Measurements from ENCODE around the gene DMRT2.

The DMRT2 gene

GRCh38 chr9:1087120-1087881 lies 37.1 kb downstream of the DMRT2 start:
- Histone ChIP-seq H3K36me3 (no peaks in the 10 kb centered on the region), H3K27ac (no peak overlapping the region), H3K4me1 (ENCODE audit: control insufficient read depth in 1 of 2, insufficient read depth in 1 of 2, low read depth in 1 of 2, low read length in 1 of 2) (no peaks in the 10 kb centered on the region), H3K4me3 (ENCODE audit: low read depth in 1 of 2, low read length in 1 of 2) (no peak overlapping the region), H3K27me3 (peaks cover 17% of the 10 kb centered on the region), H3K9me3 (no peaks in the 10 kb centered on the region)
- TF ChIP-seq CTCF (IDR thresholded peaks at IDR 0.05), result no peak

GRCh38 chr9:1094749-1095148 lies 44.6 kb downstream of the DMRT2 start:
- no peak overlapping the region for H3K4me3 ChIP-seq (ENCODE audit: low read depth in 1 of 2, low read length in 1 of 2)
- no peaks in the 10 kb centered on the region for H3K9me3 ChIP-seq
- no peaks in the 10 kb centered on the region for H3K4me1 ChIP-seq (ENCODE audit: control insufficient read depth in 1 of 2, insufficient read depth in 1 of 2, low read depth in 1 of 2, low read length in 1 of 2)
- no peak for TF ChIP-seq CTCF (IDR thresholded peaks at IDR 0.05)
- H3K27me3 ChIP-seq, result no peaks in the 10 kb centered on the region
- no peak overlapping the region for H3K27ac ChIP-seq
- H3K36me3 ChIP-seq, result no peaks in the 10 kb centered on the region

DNA sequence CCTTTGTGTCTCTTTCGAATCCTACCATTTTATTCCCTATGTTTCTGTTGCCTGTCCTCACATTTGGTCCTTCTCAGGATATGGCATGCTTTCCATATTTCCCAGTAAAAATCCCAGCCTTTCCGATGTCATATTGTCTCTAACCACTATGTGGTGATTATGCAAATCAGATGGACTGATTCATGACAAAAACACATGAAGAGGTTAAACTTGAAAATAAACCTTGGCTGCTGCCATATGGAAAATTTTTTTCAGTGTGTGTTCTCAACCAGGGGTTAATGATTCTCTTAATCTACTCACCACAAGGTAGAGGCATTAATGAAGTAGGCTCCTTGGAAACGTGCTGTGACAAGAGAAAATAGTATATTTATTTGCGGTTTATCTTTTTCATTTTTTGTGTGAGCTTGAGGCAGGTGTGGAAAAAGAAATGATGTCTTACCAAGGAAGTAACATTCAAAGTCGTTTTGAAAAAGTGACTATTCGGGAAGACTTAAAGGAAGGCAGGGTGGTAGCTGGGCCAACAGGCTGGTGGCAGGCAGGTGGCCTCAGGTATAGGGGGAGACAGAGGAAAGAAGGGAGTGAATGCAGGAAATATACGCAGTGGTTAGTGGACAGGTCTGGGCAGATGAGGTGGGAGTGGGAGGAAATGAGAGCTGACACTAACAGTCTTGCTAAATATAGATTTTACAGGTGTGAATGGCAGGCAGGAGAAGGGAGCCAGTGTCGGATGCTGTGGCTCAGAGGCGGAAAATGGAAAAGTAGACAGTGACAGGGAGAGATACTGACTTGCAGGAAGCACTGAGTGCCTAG lies 46.2 kb downstream of the DMRT2 start:
- no peak for TF ChIP-seq CTCF (IDR thresholded peaks at IDR 0.05)
- H3K27ac ChIP-seq, result no peak overlapping the region
- H3K4me3 ChIP-seq (ENCODE audit: low read depth in 1 of 2, low read length in 1 of 2), result no peak overlapping the region
- H3K36me3 ChIP-seq, result no peaks in the 10 kb centered on the region
- H3K27me3 ChIP-seq, result peaks cover 16% of the 10 kb centered on the region
- no peaks in the 10 kb centered on the region for H3K9me3 ChIP-seq
- H3K4me1 ChIP-seq (ENCODE audit: control insufficient read depth in 1 of 2, insufficient read depth in 1 of 2, low read depth in 1 of 2, low read length in 1 of 2), result no peaks in the 10 kb centered on the region

- TF ChIP-seq CTCF (IDR thresholded peaks at IDR 0.05), result no peak
- H3K27me3 ChIP-seq, result peaks cover 25% of the 10 kb centered on the region
Measured at GRCh38 chr9:1098551-1098950, 48.4 kb downstream of the DMRT2 start.

DNA sequence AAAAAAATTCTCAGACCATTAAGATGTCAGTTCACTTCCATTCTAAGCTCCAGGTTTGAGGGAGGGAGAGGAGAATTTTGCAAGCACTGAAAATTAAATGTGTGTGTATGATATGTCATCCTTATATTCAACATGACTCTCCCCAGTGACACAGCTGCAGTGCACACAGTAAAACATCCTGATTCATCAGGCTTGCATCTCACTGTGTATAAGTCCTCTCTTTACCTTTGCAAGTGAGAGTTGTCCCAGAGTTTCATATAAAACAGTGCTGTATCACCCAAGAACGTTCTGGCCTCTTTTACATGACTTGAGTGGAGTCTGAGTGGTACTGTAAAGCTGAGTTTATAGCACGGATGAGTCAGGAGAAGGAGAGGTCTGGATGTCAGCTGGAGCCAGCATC lies 50.0 kb downstream of the DMRT2 start:
- no peaks in the 10 kb centered on the region for H3K36me3 ChIP-seq
- H3K4me3 ChIP-seq (ENCODE audit: low read depth in 1 of 2, low read length in 1 of 2), result no peak overlapping the region
- H3K27ac ChIP-seq, result no peak overlapping the region
- H3K4me1 ChIP-seq (ENCODE audit: control insufficient read depth in 1 of 2, insufficient read depth in 1 of 2, low read depth in 1 of 2, low read length in 1 of 2), result no peaks in the 10 kb centered on the region
- no peaks in the 10 kb centered on the region for H3K9me3 ChIP-seq
- H3K27me3 ChIP-seq, result peaks cover 25% of the 10 kb centered on the region
- TF ChIP-seq CTCF (IDR thresholded peaks at IDR 0.05), result no peak

More at GRCh38 chr9:1098551-1098950, 48.4 kb downstream of the DMRT2 start:
- Histone ChIP-seq H3K4me1 (ENCODE audit: control insufficient read depth in 1 of 2, insufficient read depth in 1 of 2, low read depth in 1 of 2, low read length in 1 of 2) (no peaks in the 10 kb centered on the region), H3K27ac (no peak overlapping the region), H3K4me3 (ENCODE audit: low read depth in 1 of 2, low read length in 1 of 2) (no peak overlapping the region), H3K36me3 (no peaks in the 10 kb centered on the region), H3K9me3 (no peaks in the 10 kb centered on the region)
